ENCODE measurements around the gene SIDT2. TPM values are rescaled to one million over a fixed set of nuclear protein-coding genes. Genes with fewer than 3 reads are reported as not detected.
"Not testable (repeated sequence)": the region's sequence is repeated elsewhere in the genome, so short reads cannot be mapped to it uniquely, and the experiment has no call there.

SIDT2 gene
- total RNA-seq, 1 donor, result 27.5 TPM

DNA sequence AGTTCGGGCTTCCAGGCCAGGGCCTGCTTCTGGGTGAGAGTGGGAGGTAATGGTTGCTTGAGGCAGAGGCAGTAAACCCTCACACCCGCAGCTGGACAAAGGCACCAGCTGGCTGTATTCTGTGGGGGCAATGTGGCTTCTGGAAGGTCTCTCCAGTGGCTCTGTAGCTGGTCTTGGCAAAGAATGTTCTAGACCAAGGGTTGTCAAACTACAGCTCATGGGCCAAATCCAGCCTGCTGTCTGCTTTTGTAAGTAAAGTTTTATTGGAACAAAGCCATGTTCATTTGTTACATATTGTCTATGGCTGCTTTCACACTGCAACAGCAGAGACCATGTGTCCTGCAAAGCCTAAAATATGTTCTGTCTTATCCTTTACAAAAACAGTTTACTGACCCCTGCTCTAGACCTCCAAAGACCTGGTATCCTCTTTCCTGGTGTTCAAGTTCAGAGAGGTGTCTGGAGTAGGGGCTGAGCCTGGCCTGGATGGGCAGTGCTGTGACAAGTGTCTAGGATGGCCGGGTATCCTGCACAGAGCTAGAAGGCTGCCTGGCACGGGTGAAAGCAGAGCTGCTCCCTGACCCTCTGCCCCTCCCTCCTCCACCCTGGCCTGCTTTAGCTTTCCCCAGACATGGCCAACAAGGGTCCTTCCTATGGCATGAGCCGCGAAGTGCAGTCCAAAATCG is 24.0 kb downstream of the SIDT2 start:
- Histone ChIP-seq H3K4me1 (ENCODE audit: insufficient read depth, low read length) (peaks cover 39% of the 10 kb centered on the region), H2AFZ (ENCODE audit: low read length) (no peak overlapping the region), H3K9me3 (ENCODE audit: low read depth, low read length) (no peaks in the 10 kb centered on the region), H3K79me2 (ENCODE audit: insufficient read depth, low read length) (peaks cover 69% of the 10 kb centered on the region), H3K36me3 (ENCODE audit: insufficient read depth, low read length) (peaks cover 57% of the 10 kb centered on the region), H4K20me1 (ENCODE audit: insufficient read depth, low read length) (peaks cover 59% of the 10 kb centered on the region), H3K4me3 (ENCODE audit: insufficient read depth, low read length) (peak overlapping the region; percentile 96), H3K27ac (ENCODE audit: low read depth, low read length) (peak overlapping the region; percentile 96), H3K4me2 (ENCODE audit: insufficient read depth, low read length) (peak overlapping the region; percentile 91), H3K27me3 (ENCODE audit: insufficient read depth, low read length) (no peaks in the 10 kb centered on the region)
- TF ChIP-seq, protein P1, sequence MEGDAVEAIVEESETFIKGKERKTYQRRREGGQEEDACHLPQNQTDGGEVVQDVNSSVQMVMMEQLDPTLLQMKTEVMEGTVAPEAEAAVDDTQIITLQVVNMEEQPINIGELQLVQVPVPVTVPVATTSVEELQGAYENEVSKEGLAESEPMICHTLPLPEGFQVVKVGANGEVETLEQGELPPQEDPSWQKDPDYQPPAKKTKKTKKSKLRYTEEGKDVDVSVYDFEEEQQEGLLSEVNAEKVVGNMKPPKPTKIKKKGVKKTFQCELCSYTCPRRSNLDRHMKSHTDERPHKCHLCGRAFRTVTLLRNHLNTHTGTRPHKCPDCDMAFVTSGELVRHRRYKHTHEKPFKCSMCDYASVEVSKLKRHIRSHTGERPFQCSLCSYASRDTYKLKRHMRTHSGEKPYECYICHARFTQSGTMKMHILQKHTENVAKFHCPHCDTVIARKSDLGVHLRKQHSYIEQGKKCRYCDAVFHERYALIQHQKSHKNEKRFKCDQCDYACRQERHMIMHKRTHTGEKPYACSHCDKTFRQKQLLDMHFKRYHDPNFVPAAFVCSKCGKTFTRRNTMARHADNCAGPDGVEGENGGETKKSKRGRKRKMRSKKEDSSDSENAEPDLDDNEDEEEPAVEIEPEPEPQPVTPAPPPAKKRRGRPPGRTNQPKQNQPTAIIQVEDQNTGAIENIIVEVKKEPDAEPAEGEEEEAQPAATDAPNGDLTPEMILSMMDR (IDR thresholded peaks at IDR 0.05; ENCODE audit: extremely low read depth, low read depth, low read length), result no peak
- peak; percentile 27 for DNase-seq (ENCODE audit: insufficient read length, low spot score, missing footprints)

DNA sequence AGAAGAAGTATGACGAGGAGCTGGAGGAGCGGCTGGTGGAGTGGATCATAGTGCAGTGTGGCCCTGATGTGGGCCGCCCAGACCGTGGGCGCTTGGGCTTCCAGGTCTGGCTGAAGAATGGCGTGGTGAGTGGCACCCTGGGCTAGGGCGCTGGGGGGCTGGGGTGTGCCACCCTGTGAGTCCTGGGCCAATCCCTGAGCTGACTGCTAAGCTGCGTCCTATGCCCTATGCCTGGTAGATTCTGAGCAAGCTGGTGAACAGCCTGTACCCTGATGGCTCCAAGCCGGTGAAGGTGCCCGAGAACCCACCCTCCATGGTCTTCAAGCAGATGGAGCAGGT is 24.5 kb downstream of the SIDT2 start:
- H2AFZ ChIP-seq (ENCODE audit: low read length), result no peak overlapping the region
- H4K20me1 ChIP-seq (ENCODE audit: insufficient read depth, low read length), result peaks cover 59% of the 10 kb centered on the region
- H3K4me2 ChIP-seq (ENCODE audit: insufficient read depth, low read length), result peak overlapping the region; percentile 91
- H3K9me3 ChIP-seq (ENCODE audit: low read depth, low read length), result no peaks in the 10 kb centered on the region
- H3K27me3 ChIP-seq (ENCODE audit: insufficient read depth, low read length), result no peaks in the 10 kb centered on the region
- peaks cover 35% of the 10 kb centered on the region for H3K4me1 ChIP-seq (ENCODE audit: insufficient read depth, low read length)
- TF ChIP-seq, protein P1 (IDR thresholded peaks at IDR 0.05; ENCODE audit: extremely low read depth, low read depth, low read length), result no peak
- H3K4me3 ChIP-seq (ENCODE audit: insufficient read depth, low read length), result peak overlapping the region; percentile 96
- peak; percentile 60 for DNase-seq (ENCODE audit: insufficient read length, low spot score, missing footprints)
- H3K79me2 ChIP-seq (ENCODE audit: insufficient read depth, low read length), result peaks cover 65% of the 10 kb centered on the region
- peak overlapping the region; percentile 96 for H3K27ac ChIP-seq (ENCODE audit: low read depth, low read length)
- H3K36me3 ChIP-seq (ENCODE audit: insufficient read depth, low read length), result peaks cover 57% of the 10 kb centered on the region

DNA sequence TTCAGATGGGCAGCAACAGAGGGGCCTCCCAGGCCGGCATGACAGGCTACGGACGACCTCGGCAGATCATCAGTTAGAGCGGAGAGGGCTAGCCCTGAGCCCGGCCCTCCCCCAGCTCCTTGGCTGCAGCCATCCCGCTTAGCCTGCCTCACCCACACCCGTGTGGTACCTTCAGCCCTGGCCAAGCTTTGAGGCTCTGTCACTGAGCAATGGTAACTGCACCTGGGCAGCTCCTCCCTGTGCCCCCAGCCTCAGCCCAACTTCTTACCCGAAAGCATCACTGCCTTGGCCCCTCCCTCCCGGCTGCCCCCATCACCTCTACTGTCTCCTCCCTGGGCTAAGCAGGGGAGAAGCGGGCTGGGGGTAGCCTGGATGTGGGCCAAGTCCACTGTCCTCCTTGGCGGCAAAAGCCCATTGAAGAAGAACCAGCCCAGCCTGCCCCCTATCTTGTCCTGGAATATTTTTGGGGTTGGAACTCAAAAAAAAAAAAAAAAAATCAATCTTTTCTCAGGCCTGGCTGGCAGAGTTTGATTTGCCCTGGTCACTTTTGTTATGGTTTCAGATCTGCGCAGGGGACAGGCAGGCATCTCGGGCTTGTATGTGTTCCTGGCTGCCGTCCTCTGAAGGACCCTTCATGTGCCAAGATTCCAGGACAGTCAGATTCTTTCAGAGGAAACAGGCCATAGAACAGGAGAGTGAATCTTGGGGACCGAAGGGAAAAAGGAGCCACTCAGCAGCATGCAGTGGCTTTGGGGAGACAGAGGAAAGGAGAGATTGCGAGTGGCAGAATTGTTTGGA is 25.9 kb downstream of the SIDT2 start:
- Histone ChIP-seq H2AFZ (ENCODE audit: low read length) (no peak overlapping the region), H3K4me2 (ENCODE audit: insufficient read depth, low read length) (peak overlapping the region; percentile 91), H3K27me3 (ENCODE audit: insufficient read depth, low read length) (no peaks in the 10 kb centered on the region), H3K4me3 (ENCODE audit: insufficient read depth, low read length) (no peak overlapping the region), H3K9me3 (ENCODE audit: low read depth, low read length) (no peaks in the 10 kb centered on the region), H3K36me3 (ENCODE audit: insufficient read depth, low read length) (peaks cover 57% of the 10 kb centered on the region), H3K79me2 (ENCODE audit: insufficient read depth, low read length) (peaks cover 53% of the 10 kb centered on the region), H3K4me1 (ENCODE audit: insufficient read depth, low read length) (peaks cover 26% of the 10 kb centered on the region), H3K27ac (ENCODE audit: low read depth, low read length) (peak overlapping the region; percentile 45), H4K20me1 (ENCODE audit: insufficient read depth, low read length) (peaks cover 58% of the 10 kb centered on the region)
- DNase-seq (ENCODE audit: insufficient read length, low spot score, missing footprints), result peak; percentile 46
- TF ChIP-seq, protein P1 (IDR thresholded peaks at IDR 0.05; ENCODE audit: extremely low read depth, low read depth, low read length), result no peak

DNA sequence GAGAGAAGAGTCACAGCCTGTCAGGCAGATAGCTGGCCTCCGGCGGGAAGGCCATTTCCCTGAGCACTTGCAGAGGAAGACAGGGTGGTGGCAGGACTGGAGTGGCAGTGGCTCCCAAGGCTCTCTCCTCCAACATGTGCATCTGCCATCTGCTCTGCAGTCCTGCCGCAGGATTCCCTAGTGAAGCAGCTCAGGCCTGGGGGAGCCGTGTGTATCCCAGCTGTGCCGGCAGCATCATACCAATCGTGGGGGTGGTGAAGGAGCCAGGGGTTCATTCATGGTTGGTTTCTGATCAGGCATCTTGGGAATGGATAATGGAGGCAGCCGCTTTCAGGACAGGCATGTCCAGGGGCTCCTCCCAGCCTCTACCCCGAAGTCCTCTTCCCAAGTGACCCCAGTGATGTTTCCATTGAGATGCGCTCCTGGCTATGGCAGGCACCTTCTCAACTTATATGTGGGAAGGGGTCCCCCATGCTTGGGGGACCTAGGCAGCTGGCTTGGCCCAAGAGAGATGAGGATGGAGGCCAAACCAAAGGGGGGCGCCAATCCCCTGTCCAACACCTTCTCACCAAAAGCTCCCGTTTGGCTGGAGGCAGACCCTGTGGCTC is 26.8 kb downstream of the SIDT2 start:
- Histone ChIP-seq H3K27me3 (ENCODE audit: insufficient read depth, low read length) (no peaks in the 10 kb centered on the region), H2AFZ (ENCODE audit: low read length) (no peak overlapping the region), H3K4me3 (ENCODE audit: insufficient read depth, low read length) (no peak overlapping the region), H3K4me2 (ENCODE audit: insufficient read depth, low read length) (no peak overlapping the region), H3K4me1 (ENCODE audit: insufficient read depth, low read length) (peaks cover 26% of the 10 kb centered on the region), H3K36me3 (ENCODE audit: insufficient read depth, low read length) (peaks cover 49% of the 10 kb centered on the region), H3K9me3 (ENCODE audit: low read depth, low read length) (no peaks in the 10 kb centered on the region), H4K20me1 (ENCODE audit: insufficient read depth, low read length) (peaks cover 50% of the 10 kb centered on the region), H3K27ac (ENCODE audit: low read depth, low read length) (peak overlapping the region; percentile 45), H3K79me2 (ENCODE audit: insufficient read depth, low read length) (peaks cover 45% of the 10 kb centered on the region)
- peak; percentile 43 for DNase-seq (ENCODE audit: insufficient read length, low spot score, missing footprints)
- TF ChIP-seq, protein P1 (IDR thresholded peaks at IDR 0.05; ENCODE audit: extremely low read depth, low read depth, low read length), result no peak

DNA sequence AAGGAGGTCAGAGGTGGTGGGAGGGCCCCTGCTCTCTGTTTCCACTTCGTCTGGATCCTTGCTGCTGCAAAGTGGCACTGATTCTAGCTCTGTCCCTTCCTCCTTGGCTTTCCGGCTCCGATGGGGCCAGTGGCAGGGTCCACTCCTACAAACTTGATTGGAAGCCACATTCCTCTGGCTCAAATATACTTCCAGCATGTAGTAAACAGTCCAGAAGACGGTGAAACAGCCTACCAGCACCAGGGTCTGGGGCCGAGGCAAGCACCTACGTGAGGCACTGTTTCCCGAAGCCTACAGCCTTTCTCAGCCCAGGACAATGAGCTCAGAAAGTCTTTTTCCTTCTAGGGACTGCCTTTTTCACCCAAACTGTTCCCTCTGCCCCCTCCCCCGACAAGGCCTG is 27.6 kb downstream of the SIDT2 start:
- DNase-seq (ENCODE audit: insufficient read length, low spot score, missing footprints), result peak; percentile 47
- H3K27me3 ChIP-seq (ENCODE audit: insufficient read depth, low read length); H3K4me3 ChIP-seq (ENCODE audit: insufficient read depth, low read length); H2AFZ ChIP-seq (ENCODE audit: low read length); H3K27ac ChIP-seq (ENCODE audit: low read depth, low read length); H3K9me3 ChIP-seq (ENCODE audit: low read depth, low read length); H3K4me2 ChIP-seq (ENCODE audit: insufficient read depth, low read length): not testable (repeated sequence)
- peaks cover 37% of the 10 kb centered on the region for H3K79me2 ChIP-seq (ENCODE audit: insufficient read depth, low read length)
- peaks cover 42% of the 10 kb centered on the region for H4K20me1 ChIP-seq (ENCODE audit: insufficient read depth, low read length)
- H3K36me3 ChIP-seq (ENCODE audit: insufficient read depth, low read length), result peaks cover 48% of the 10 kb centered on the region
- peaks cover 26% of the 10 kb centered on the region for H3K4me1 ChIP-seq (ENCODE audit: insufficient read depth, low read length)
